Uterus (tissue), 4 donors: ENCODE measurements around the gene HOXB8. TPM values are rescaled to one million over a fixed set of nuclear protein-coding genes. Genes with fewer than 3 reads are reported as not detected.
A peak's percentile ranks its signal among the peaks of the same experiment; 100 is the strongest.

Experiments used
- DNase-seq, 2 donors: peaks; one replicate each; pipeline ENCODE4 v3.0.0-alpha.2; 2019 to 2020
- H3K27ac ChIP-seq, 2 donors: fragments of 200-600 bp; sonication (generic); 1 replicate in 1 of 2; 2 replicates in 1 of 2; pipeline ENCODE4 v1.5.1; 2016 to 2018
- H3K27me3 ChIP-seq, 2 donors: fragments of 200-600 bp; sonication (generic); one replicate each; pipeline ENCODE4 v1.5.1; 2018 to 2019; ENCODE audit warnings: control low read depth in 1 of 2
- H3K36me3 ChIP-seq, 2 donors: fragments of 200-600 bp; sonication (generic); one replicate each; pipeline ENCODE4 v1.5.1; 2019; ENCODE audit warnings: control low read depth in 1 of 2
- H3K4me1 ChIP-seq, 2 donors: fragments of 200-600 bp; sonication (generic); one replicate each; pipeline ENCODE4 v1.5.1; 2018 to 2019; ENCODE audit warnings: control low read depth in 1 of 2
- H3K4me3 ChIP-seq, 2 donors: fragments of 200-600 bp; sonication (generic); 1 replicate in 1 of 2; 2 replicates in 1 of 2; pipeline ENCODE4 v1.5.1; 2018 to 2019; ENCODE audit warnings: mild to moderate bottlenecking in 1 of 2
- H3K9me3 ChIP-seq, 2 donors: fragments of 200-600 bp; sonication (generic); one replicate each; pipeline ENCODE4 v1.5.1; 2019; ENCODE audit warnings: control low read depth in 1 of 2
- POLR2A ChIP-seq, 2 donors: fragments of 450-650 bp; IDR thresholded peaks; one replicate each; pipeline ENCODE4 v1.6.1; 2016; ENCODE audit warnings: antibody characterized with exemption in 2 of 2, mild to moderate bottlenecking in 1 of 2, moderate library complexity in 1 of 2
- intact Hi-C: fragments of 100-400 bp; cut with DNase I; formaldehyde crosslinking; loops from one replicate; pipeline ENCODE4 v1.15.1; 2023; ENCODE audit warnings: low total_unique reads
- total RNA-seq, 4 donors: library from RNA; depleted of rRNA in 3 of 4; stranded (reverse); fragments of >200 nt in 3 of 4; gene quantifications; one replicate each; pipeline versions ENCODE4 v1.1.0 to v1.2.4, GENCODE V29; 2014 to 2023
- TF ChIP-seq, protein P1 (sequence below), 4 experiments: fragments of 200-600 bp in 2 of 4; fragments of 450-650 bp in 2 of 4; sonication (generic) in 2 of 4; IDR thresholded peaks; one replicate each; pipeline ENCODE4 v1.5.1; 2016 to 2019; ENCODE audit warnings: antibody characterized with exemption in 4 of 4, mild to moderate bottlenecking in 2 of 4, moderate library complexity in 1 of 4
- donor health status: DM: yes; HTN: yes; CAD: no.

HOXB8 gene
- total RNA-seq, 4 donors from 2014 or later = 0.29 to 9.5 (median 1.9) TPM; not detected in 1

- no peak for DNase-seq
- H3K36me3 ChIP-seq = no peaks in the 10 kb centered on the region
- peak within 1 kb of the TSS in 1 of 2 donors; percentile 20 for H3K4me3 ChIP-seq
- H3K4me1 ChIP-seq = peaks cover 0 to 7% of the 10 kb centered on the region in 2 donors
- peak within 1 kb of the TSS in 1 of 2 donors; percentile 26 for H3K27ac ChIP-seq
- no peaks in the 10 kb centered on the region for H3K9me3 ChIP-seq
- no peak for TF ChIP-seq POLR2A (IDR thresholded peaks at IDR 0.05)
- TF ChIP-seq, protein P1, sequence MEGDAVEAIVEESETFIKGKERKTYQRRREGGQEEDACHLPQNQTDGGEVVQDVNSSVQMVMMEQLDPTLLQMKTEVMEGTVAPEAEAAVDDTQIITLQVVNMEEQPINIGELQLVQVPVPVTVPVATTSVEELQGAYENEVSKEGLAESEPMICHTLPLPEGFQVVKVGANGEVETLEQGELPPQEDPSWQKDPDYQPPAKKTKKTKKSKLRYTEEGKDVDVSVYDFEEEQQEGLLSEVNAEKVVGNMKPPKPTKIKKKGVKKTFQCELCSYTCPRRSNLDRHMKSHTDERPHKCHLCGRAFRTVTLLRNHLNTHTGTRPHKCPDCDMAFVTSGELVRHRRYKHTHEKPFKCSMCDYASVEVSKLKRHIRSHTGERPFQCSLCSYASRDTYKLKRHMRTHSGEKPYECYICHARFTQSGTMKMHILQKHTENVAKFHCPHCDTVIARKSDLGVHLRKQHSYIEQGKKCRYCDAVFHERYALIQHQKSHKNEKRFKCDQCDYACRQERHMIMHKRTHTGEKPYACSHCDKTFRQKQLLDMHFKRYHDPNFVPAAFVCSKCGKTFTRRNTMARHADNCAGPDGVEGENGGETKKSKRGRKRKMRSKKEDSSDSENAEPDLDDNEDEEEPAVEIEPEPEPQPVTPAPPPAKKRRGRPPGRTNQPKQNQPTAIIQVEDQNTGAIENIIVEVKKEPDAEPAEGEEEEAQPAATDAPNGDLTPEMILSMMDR (IDR thresholded peaks at IDR 0.05) = no peak
- peaks cover 9 to 60% of the 10 kb centered on the region in 2 donors for H3K27me3 ChIP-seq
- intact Hi-C loops = loop anchor here (10.0 kb wide), 1 partner anchor 248 kb away; no protein-coding TSS in a partner anchor
These were observed 21.8 kb downstream of the HOXB8 start, which contains the start of gene HOXB5 for GRCh38 chr17:48593126-48593829. Gene HOXB5 (minus strand): TSS chr17:48593779. CDS start chr17:48593682, 97 bp downstream.

GRCh38 chr17:48592577-48592976, 22.5 kb downstream of the HOXB8 start:
- no peaks in the 10 kb centered on the region for H3K9me3 ChIP-seq
- DNase-seq = no peak
- intact Hi-C loops = loop anchor here (10.0 kb wide), 1 partner anchor 248 kb away; no protein-coding TSS in a partner anchor
- peaks cover 0 to 2% of the 10 kb centered on the region in 2 donors for H3K4me1 ChIP-seq
- peaks cover 7 to 53% of the 10 kb centered on the region in 2 donors for H3K27me3 ChIP-seq
- no peak overlapping the region for H3K4me3 ChIP-seq
- H3K36me3 ChIP-seq = no peaks in the 10 kb centered on the region
- TF ChIP-seq, protein P1 (IDR thresholded peaks at IDR 0.05) = no peak
- H3K27ac ChIP-seq = no peak overlapping the region

GRCh38 chr17:48592057-48592514, 23.0 kb downstream of the HOXB8 start:
- no peaks in the 10 kb centered on the region for H3K36me3 ChIP-seq
- H3K4me3 ChIP-seq = no peak overlapping the region
- H3K27me3 ChIP-seq = peaks cover 2 to 52% of the 10 kb centered on the region in 2 donors
- H3K4me1 ChIP-seq = no peaks in the 10 kb centered on the region
- no peak for DNase-seq
- H3K9me3 ChIP-seq = no peaks in the 10 kb centered on the region
- H3K27ac ChIP-seq = no peak overlapping the region
- intact Hi-C loops = loop anchor here (10.0 kb wide), 1 partner anchor 247 kb away; no protein-coding TSS in a partner anchor
- no peak for TF ChIP-seq POLR2A (IDR thresholded peaks at IDR 0.05)
- TF ChIP-seq, protein P1 (IDR thresholded peaks at IDR 0.05) = no peak

- no peaks in the 10 kb centered on the region for H3K36me3 ChIP-seq
- intact Hi-C loops = loop anchor here (10.0 kb wide), 1 partner anchor 247 kb away; no protein-coding TSS in a partner anchor
- no peak overlapping the region for H3K4me3 ChIP-seq
- H3K9me3 ChIP-seq = no peaks in the 10 kb centered on the region
- H3K27me3 ChIP-seq = peaks cover 0 to 52% of the 10 kb centered on the region in 2 donors
- TF ChIP-seq, protein P1 (IDR thresholded peaks at IDR 0.05) = no peak
- no peak for TF ChIP-seq POLR2A (IDR thresholded peaks at IDR 0.05)
- DNase-seq = no peak
- no peak overlapping the region for H3K27ac ChIP-seq
- H3K4me1 ChIP-seq = no peaks in the 10 kb centered on the region
These were observed 23.6 kb downstream of the HOXB8 start for GRCh38 chr17:48591255-48592056.
